Astrocyte of the cerebellum (primary cell): ENCODE measurements around the gene PELI1.

Experiments used
- DNase-seq: peaks from one replicate; pipeline ENCODE4 v3.0.0-alpha.2; 2011; ENCODE audit warnings: low read depth
- H3K4me3 ChIP-seq: 2 replicates; pipeline ENCODE4 v1.5.1; 2011; ENCODE audit warnings: mild to moderate bottlenecking, low read depth, low read length, moderate library complexity
- CTCF ChIP-seq: IDR thresholded peaks from 2 replicates; pipeline ENCODE4 v1.5.1; 2012; ENCODE audit warnings: low read length, low read depth, moderate library complexity, mild to moderate bottlenecking; ENCODE audit errors: missing control alignments
- in situ Hi-C: cut with HindIII; loops from 2 replicates; pipeline ENCODE4 v1.10.0; 2017; ENCODE audit warnings: low sequenced_read_pairs

The PELI1 gene

GRCh38 chr2:64142741-64143168 lies 1.5 kb downstream of the PELI1 start:
- DNase-seq, result no peak
- in situ Hi-C loops, result no loop called here
- no peak for TF ChIP-seq CTCF
- H3K4me3 ChIP-seq, result peak overlapping the region; percentile 71

- DNase-seq, result no peak
- H3K4me3 ChIP-seq, result peak overlapping the region; percentile 71
- TF ChIP-seq CTCF, result no peak
- in situ Hi-C loops, result no loop called here
Measured at GRCh38 chr2:64141674-64142405, 2.4 kb downstream of the PELI1 start.

- no peak overlapping the region for H3K4me3 ChIP-seq
- TF ChIP-seq CTCF, result no peak
- no peak for DNase-seq
- in situ Hi-C loops, result no loop called here
Measured at GRCh38 chr2:64140665-64141200, 3.5 kb downstream of the PELI1 start.

- TF ChIP-seq CTCF, result no peak
- no peak overlapping the region for H3K4me3 ChIP-seq
- in situ Hi-C loops, result no loop called here
- DNase-seq, result no peak
Measured at GRCh38 chr2:64139956-64140355, 4.3 kb downstream of the PELI1 start.

GRCh38 chr2:64137996-64138395 lies 6.2 kb downstream of the PELI1 start:
- TF ChIP-seq CTCF, result no peak
- DNase-seq, result no peak
- in situ Hi-C loops, result no loop called here
- H3K4me3 ChIP-seq, result no peak overlapping the region

GRCh38 chr2:64137567-64137966 lies 6.7 kb downstream of the PELI1 start:
- H3K4me3 ChIP-seq, result no peak overlapping the region
- no peak for TF ChIP-seq CTCF
- in situ Hi-C loops, result no loop called here
- no peak for DNase-seq

- H3K4me3 ChIP-seq, result no peak overlapping the region
- TF ChIP-seq CTCF, result no peak
- DNase-seq, result no peak
- in situ Hi-C loops, result no loop called here
Measured at GRCh38 chr2:64135421-64135820, 8.8 kb downstream of the PELI1 start.
